Mammary epithelial cell (primary cell): ENCODE data around the gene DOCK2.

Source experiments
- CTCF ChIP-seq, 2 donors: IDR thresholded peaks in 1 of 2; conservative IDR thresholded peaks in 1 of 2; 2 replicates each; pipeline ENCODE4 v1.5.1; 2011 to 2012; ENCODE audit warnings: inconsistent platforms in 2 of 2, low read length in 2 of 2, mild to moderate bottlenecking in 2 of 2, control low read depth in 1 of 2, low read depth in 1 of 2; ENCODE audit not compliant: insufficient read depth in 1 of 2; ENCODE audit errors: extremely low read depth in 1 of 2
- EZH2 ChIP-seq: IDR thresholded peaks from 2 replicates; pipeline ENCODE4 v1.6.1; 2012; ENCODE audit warnings: low read length, inconsistent platforms, borderline replicate concordance

GRCh38 chr5:170067574-170068170 is 430.6 kb downstream of the DOCK2 start:
- TF ChIP-seq EZH2 = no peak
- no peak for TF ChIP-seq CTCF (conservative IDR thresholded peaks at IDR 0.05 in 1 of 2, IDR thresholded peaks at IDR 0.05 in 1 of 2; ENCODE audit: extremely low read depth in 1 of 2, insufficient read depth in 1 of 2, low read depth in 1 of 2, low read length in 2 of 2)
